ENCODE measurements around the gene ADCY6. TPM values are rescaled to one million over a fixed set of nuclear protein-coding genes. Genes with fewer than 3 reads are reported as not detected.

Gene ADCY6
- total RNA-seq, 1 experiment from 2014 or later = 24.1 TPM

GRCh38 chr12:48783432-48783831, 5.5 kb downstream of the ADCY6 start:
- H3K27me3 ChIP-seq (ENCODE audit: control insufficient read depth, insufficient read depth, low read length) = no peaks in the 10 kb centered on the region
- H3K4me1 ChIP-seq (ENCODE audit: control insufficient read depth, insufficient read depth, low read length) = peaks cover 3% of the 10 kb centered on the region
- intact Hi-C loops (cut with micrococcal nuclease; ENCODE audit: unreplicated experiment) (no loop called here), in situ Hi-C loops (cut with HindIII; ENCODE audit: low pct_unique_long_range_greater_than_20kb, low sequenced_read_pairs) (no loop called here)
- BruUV-seq (replicated peaks) = no TSS peak
- no peak for DNase-seq (ENCODE audit: low read depth, low spot score)
- ChIA-PET CTCF (no interaction called here), POLR2A (no interaction called here)
- no peak for TF ChIP-seq REST (IDR thresholded peaks at IDR 0.05; ENCODE audit: insufficient read depth in 1 of 2, low read depth in 2 of 2, low read length in 1 of 2)
- TF ChIP-seq CTCF (IDR thresholded peaks at IDR 0.05) = no peak
- no peak for TF ChIP-seq TCF7L2 (IDR thresholded peaks at IDR 0.05; ENCODE audit: low read depth, low read length)
- no peak for TF ChIP-seq SIN3A (IDR thresholded peaks at IDR 0.05; ENCODE audit: borderline replicate concordance, insufficient read depth, low read depth, low read length)
- TF ChIP-seq POLR2AphosphoS5 (IDR thresholded peaks at IDR 0.05; ENCODE audit: low read depth, low read length) = no peak
- peaks cover 2% of the 10 kb centered on the region; the same call in 1 of the 2 replicates for H3K36me3 ChIP-seq (ENCODE audit: control insufficient read depth, insufficient read depth, low read length)
- no peak overlapping the region for H3K27ac ChIP-seq (ENCODE audit: low read length)
- H3K9me3 ChIP-seq (ENCODE audit: control insufficient read depth, insufficient read depth, low read depth, low read length) = no peaks in the 10 kb centered on the region
- ATAC-seq = no peak
- H3K4me3 ChIP-seq (ENCODE audit: low read depth in 2 of 2, low read length in 2 of 2) = no peak overlapping the region

GRCh38 chr12:48782457-48783395, 6.2 kb downstream of the ADCY6 start:
- POLR2A ChIA-PET = no interaction called here
- no peak overlapping the region for H3K27ac ChIP-seq (ENCODE audit: low read length)

More at GRCh38 chr12:48782457-48783395, 6.2 kb downstream of the ADCY6 start:
- TF ChIP-seq CTCF (IDR thresholded peaks at IDR 0.05) (no peak), TCF7L2 (IDR thresholded peaks at IDR 0.05; ENCODE audit: low read depth, low read length) (no peak), POLR2AphosphoS5 (IDR thresholded peaks at IDR 0.05; ENCODE audit: low read depth, low read length) (no peak), REST (IDR thresholded peaks at IDR 0.05; ENCODE audit: insufficient read depth in 1 of 2, low read depth in 2 of 2, low read length in 1 of 2) (no peak), SIN3A (IDR thresholded peaks at IDR 0.05; ENCODE audit: borderline replicate concordance, insufficient read depth, low read depth, low read length) (no peak)
- H3K4me1 ChIP-seq (ENCODE audit: control insufficient read depth, insufficient read depth, low read length) = no peaks in the 10 kb centered on the region; the same call in 1 of the 2 replicates
- CTCF ChIA-PET = no interaction called here
- H3K9me3 ChIP-seq (ENCODE audit: control insufficient read depth, insufficient read depth, low read depth, low read length) = no peaks in the 10 kb centered on the region
- no peaks in the 10 kb centered on the region for H3K36me3 ChIP-seq (ENCODE audit: control insufficient read depth, insufficient read depth, low read length)
- H3K4me3 ChIP-seq (ENCODE audit: low read depth in 2 of 2, low read length in 2 of 2) = no peak overlapping the region
- ATAC-seq (no peak), DNase-seq (ENCODE audit: low read depth, low spot score) (no peak)
- in situ Hi-C loops (cut with HindIII; ENCODE audit: low pct_unique_long_range_greater_than_20kb, low sequenced_read_pairs) = no loop called here
- intact Hi-C loops (cut with micrococcal nuclease; ENCODE audit: unreplicated experiment) = no loop called here
- BruUV-seq (replicated peaks) = no TSS peak
- H3K27me3 ChIP-seq (ENCODE audit: control insufficient read depth, insufficient read depth, low read length) = no peaks in the 10 kb centered on the region
